Anterior cingulate cortex (tissue), 58 donors: Measurements from ENCODE around the gene TFPI.
A peak's percentile ranks its signal among the peaks of the same experiment; 100 is the strongest.
"Not testable (repeated sequence)": the region's sequence is repeated elsewhere in the genome, so short reads cannot be mapped to it uniquely, and the experiment has no call there.

Source experiments
- DNase-seq, 58 donors: peaks; one replicate each; lab custom pipeline; 2025; lab: John Stamatoyannopoulos, UW

TFPI gene

DNA sequence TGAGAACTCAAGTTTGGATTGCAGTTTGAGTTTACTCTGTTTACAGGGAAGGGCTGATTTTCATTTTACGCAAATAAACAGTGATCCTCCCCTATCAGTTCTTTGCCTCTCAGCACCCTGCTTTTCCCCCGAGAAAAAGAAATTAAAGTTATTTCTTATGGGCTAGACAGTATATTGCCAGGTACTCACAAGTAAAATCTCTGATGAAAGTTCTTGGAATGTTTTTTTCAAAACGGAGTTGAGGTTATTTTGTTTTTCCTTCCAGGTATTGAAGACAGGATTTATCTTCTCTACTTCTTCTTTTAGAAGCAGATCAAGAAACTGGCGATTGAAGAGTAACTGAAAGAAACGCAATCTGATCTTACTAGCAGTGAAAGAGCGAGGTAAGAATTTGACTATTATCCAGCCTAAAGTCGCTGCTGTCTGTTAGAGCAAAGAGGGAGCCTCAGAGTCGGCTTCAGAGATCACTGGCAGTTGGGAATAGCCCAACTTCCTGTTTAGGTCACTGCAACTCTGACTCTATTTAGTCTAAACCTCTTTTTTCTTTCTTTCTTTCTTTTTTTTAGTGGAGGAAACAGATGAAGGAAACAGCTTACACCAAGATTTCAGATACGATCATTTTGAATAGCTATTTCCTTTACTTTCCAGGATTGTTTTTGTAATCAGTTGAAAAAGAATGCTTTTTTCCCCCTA, at the start of gene TFPI:
TFPI (minus strand) TSS at position 425 of the 693 bp plus-strand sequence. CDS start 50,667 bp downstream, outside the sequence.
- DNase-seq = no peak

DNA sequence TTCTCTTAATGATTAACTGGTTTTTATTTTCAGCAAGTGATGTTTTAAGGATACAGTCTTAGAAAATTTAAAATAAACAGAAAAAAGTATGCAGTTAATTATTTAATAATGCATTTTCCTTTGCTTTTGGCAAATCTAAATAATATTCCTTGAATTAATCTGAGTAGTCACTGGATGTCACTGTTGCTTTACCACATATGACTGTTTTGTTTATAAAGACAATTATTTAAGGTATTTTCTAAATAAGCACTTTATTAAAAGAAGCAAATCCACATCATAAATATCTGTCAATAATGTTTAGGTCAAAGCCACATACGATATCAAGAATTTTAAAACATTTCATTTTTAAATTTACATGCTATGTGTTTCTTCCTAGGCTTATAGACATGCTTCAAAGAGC, 40.6 kb upstream of the TFPI start:
- DNase-seq = no peak

DNA sequence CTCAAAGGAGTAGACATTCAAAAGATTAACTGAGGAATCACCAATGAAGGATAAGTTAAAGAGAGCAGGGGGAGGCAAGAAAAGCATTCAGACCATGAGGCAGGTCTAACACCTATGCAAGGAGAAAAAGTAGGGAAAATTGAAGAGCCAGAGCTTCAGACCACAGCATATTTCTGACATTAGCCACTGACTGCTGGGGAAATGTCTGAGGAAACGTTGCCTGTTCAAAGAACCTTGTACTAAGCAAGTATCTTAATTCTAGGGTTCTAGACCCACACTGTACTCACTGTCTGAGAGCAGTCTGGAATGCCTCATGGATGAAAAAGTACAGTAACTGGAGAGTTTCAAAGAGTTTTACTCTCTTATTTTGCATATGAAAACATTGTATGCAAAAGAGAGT, 39.5 kb upstream of the TFPI start:
- DNase-seq = no peak

DNA sequence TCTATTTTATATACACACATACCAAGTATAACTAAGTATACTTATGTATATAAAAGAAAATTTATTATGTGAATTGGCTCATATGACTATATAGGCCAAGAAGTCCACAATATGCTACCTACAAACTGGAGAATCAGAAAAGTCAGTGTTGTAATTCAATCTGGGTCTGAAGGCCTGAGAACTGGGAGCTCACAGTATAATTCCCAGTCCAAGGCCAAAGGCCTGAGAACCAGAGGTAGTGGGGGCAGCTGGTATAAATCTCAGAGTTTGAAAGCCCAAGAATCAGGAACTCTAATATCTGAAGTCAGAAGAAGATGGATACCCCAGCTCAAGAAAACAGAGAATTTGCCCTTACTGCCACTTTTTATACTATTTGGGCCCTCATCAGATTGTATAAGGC, 38.9 kb upstream of the TFPI start:
- DNase-seq = no peak

DNA sequence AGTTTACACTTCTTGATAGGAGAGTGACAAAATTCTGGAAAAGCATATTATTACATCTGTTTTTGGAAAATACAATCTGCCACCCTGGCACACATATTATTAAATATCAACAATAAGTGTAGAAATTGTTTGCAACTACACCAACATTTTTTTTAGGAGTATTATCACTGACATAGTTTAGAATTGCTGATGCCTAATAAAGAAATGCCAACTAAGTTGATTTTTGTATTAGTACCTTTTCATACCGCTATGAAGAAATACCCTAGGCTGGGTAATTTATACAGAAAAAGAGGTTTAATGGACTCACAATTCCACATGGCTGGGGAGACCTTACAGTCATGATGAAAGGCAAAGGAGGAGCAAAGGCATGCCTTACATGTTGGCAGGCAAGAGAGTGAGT, 35.9 kb upstream of the TFPI start:
- no peak for DNase-seq

DNA sequence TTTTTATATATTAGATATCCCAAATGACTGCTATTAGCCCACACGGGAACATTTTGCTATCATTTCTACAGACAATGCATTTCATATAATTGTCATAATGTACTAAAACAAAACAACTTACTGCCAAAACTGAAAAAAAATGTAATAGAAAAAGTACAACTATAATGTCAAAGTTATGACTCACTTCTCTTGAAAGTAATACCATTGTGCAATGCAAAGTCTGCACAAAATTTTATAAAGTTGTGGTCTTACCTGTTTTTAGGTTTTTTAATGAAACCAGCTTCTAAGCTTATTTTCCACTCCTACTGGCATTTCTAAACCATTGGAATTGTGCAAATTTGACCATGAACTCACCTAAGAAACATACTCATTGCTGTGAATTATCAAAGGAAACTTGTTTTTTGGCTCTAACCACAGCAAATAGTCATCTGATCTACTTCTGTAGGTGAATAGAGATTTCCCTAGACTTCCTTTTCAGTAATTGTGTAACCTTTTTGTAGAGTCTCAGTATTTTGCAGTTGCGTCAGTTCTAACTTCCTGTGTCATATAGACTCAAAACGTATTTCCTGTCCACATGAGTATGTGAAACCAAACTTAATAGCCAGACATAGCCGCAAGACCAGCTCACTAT, 31.9 kb upstream of the TFPI start:
- DNase-seq = no peak

DNA sequence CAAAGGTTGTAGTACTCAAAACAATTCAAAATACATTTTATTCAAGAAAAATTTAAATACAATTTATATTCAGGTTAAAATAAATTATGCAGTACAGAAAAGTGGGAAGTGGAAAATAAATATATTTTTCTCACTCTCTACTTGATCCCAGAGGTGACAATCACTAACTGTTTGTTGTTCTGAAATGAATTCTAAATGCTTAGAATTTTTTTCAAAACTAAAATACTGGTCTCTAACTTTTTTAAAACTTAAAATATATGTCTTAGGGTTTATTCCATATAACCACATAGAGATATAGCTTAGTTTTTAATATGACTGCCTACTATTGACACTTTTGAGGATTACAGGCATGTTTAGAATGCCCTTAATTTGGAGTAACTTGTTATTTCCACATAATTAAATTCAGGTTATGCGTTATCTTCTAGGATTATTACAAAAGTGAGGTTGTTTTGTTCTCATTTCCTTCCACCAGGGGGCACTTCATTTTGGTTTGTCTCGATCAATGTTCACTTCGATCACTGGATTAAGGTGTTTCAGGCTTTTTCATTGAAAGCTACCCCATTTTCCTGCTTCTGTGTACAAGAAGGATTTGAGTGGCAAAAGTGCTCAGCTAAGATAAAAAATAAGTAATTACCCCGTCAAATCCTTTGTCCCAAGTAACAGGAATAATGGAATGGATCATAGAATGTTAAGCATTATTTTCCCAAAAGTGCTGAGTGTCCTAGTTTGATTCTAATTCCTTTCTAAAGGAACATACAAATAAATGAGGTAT, 27.1 kb upstream of the TFPI start:
- DNase-seq = peak in 3 of 58 donors; percentile 0 to 5 (median 3)

DNA sequence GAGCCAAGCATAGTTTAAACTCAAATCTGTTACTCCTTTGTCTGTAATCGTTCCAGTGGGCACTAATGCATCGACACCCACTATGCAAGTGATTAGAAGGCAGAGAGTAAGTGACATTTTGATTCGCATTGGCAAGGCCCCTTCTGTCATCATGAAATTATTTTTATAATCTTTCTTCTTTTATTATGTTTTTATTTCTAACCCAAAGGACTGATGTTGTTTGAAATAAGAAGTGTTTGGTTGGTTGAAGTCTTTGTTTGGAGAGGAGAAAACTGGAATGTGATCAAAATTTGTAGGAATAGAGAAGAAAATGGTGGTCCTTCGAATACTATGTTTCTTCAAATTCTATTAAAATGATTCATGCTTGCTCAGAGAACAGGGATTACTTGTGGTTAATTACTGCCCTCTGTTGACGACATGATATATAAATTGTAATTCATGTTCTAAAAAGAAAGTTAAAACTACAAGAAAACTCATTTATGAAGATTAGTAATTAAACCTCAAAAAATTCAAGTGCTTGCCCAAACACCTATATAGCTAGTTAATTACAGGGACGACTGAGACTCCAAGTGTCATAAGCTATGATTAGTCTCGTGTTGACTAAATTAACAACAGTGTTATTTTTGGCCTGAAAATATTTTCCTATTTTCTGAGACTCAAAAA, 26.4 kb upstream of the TFPI start:
- DNase-seq = no peak

DNA sequence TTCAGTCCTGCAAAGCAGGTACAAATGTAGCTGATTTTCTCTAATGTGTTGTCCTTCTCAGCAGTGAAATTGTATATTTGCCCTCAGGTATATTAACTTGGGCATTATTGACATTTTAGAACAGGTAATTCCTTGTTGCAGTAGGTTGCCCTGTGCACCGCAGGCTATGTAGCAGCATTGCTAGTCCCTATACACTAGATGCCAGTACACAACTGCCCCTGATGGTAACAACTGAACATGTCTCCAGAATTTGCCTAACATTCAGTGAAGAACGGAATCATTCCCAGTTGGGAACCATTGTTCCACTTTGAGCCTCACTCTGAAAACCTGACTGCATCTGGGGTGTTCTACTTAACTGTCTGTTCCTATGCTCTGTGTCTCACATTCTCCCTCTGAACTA, 23.1 kb upstream of the TFPI start:
- DNase-seq = no peak

DNA sequence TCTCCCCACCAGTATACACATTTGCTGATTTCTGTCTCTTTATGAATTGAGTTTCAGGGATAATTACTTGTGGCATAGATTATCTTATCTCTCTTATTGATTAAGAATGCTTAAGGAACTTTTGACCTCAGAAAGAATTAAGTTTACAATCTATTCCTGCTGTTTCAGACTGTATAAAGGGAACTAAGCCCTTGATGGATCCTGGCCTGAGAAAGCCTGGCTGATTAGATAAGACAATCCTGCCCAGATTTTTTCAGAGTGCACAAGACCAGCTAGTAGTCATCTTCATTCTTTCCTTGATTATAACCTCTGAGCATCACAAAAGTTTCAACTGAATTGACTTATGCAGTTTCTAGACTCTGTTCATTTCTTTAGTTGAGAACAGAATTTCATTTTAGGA, 22.7 kb upstream of the TFPI start:
- no peak for DNase-seq

DNA sequence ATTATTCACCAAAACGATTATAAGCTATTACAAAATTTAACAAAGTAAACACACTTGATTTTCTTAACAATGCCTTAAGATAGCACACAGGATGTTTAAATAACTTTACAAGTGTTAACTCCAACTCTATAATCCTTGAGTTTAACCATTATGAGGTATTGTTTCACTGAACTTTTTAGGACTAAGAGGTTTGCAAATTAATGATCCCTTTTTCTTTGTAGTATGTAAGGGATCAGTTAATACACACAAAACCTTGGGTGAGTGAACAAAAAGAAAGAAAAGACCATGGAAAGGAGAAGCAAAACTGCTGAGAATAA, 21.5 kb upstream of the TFPI start:
- no peak for DNase-seq

DNA sequence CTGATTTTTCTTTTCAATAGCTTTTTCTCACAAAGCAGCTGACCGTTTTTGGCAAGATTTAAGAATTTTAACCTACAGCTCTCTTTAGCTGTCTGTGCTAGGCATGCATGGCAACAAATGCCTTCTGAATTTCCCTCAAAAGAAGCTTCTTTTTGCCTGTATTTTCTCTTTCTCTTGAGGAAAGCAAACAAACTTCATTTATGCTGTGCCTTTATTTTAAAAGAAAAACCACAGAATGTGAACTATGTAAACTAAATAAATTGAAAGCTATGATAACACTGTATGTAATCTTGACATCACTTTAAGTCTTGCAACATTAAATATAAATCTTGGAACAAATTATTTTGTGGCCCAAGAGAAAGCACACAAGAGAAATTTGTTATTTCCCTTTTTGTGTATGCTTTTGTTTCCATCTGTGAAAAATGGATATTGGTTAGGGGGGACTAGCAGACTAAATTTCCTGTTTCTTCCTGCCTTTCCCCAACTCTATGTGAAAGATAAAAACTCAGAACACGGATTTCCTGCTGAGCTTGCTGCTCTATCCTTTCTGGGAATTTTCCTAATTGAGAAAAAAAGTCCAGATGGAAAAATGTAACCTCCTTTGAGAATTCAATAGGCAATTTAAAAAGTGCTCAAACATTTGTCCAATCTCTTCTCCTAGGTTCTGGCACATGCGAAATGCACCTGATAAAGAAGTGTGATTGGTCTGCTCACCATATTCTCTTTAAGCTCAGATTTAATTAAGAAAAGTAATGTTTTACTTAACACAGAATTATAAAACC, 20.9 kb upstream of the TFPI start:
- no peak for DNase-seq

DNA sequence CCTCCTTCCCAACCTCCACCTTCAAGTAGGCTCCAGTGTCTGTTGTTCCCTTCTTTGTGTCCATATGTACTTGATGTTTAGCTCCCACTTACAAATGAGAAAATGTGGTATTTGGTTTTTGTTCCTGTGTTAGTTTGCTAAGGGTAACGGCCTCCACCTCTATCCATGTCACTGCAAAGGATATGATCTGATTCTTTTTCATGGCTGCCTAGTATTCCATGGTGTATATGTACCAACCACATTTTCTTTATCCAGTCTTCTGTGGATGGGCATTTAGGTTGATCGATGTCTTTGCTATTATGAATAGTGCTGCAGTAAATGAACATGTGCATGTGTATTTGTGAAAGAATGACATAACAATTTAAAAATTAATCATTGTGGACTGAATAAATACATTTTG, 19.5 kb upstream of the TFPI start:
- no peak for DNase-seq

DNA sequence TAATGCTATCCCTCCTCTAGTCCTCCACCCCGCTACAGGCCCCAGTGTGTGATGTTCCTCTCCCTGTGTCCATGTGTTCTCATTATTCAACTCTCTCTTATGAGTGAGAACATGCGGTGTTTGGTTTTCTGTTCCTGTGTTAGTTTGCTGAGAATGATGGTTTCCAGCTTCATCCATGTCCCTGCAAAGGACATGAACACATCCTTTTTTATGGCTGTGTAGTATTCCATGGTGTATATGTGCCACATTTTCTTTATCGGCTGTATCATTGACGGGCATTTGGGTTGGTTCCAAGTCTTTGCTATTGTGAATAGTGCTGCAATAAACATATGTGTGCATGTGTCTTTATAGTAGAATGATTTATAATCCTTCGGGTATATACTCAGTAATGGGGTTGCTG, 17.8 kb upstream of the TFPI start:
- not testable (repeated sequence) for DNase-seq

DNA sequence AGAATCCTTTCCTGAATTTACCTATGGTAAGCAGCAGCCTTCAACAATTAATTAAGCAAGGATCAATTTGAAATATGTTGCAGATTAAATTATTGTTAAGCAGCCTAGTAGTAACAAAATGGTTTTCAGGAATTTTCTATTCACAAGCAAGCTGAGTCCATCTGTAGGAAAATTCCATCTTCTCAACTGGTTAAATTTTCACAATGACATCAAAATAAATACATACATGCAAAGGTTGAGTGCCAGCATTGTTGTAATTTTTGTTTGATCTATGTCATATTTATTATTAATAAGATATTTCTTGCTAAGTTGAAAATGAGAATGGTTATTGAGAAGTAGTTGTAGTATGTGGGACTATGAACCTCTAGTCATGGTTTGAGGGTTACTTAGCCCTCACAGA, 15.3 kb upstream of the TFPI start:
- no peak for DNase-seq

DNA sequence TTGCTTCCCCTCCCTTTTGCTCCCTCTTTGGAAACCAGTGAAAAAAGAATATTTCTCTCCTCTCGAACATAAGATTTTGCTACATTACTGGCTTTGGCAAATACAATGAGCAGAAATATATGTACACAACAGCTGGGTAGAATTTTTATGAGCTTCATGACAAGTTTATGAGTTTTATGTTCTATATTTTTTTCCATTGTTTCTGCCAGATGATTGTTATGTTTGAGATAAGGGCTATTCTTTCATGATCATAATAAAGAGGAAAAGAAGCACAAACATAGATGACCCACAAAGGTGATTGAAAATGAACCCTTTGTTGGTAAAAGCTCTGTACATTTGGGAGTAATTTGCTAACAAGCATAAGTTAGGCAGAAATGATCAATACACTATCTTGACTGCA, 14.8 kb upstream of the TFPI start:
- no peak for DNase-seq

DNA sequence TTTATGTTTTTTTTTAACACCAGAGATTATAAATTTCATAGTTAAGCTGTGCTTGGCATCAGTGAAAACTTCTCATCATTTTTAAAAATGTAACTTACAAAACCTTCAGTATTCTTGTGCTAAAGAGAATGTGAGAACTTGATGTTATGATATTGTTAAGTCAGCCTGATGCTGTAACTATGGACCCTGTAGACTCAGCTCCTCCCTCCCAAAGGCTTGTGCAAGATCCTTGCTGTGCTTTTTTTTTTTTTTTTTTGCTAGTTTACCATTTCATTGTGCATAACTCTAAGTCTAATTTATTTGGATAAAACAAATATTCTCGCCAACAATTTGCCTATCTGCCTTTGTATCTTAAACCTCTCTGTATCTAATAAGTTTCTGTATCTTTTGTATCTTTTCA, 12.9 kb upstream of the TFPI start:
- no peak for DNase-seq

DNA sequence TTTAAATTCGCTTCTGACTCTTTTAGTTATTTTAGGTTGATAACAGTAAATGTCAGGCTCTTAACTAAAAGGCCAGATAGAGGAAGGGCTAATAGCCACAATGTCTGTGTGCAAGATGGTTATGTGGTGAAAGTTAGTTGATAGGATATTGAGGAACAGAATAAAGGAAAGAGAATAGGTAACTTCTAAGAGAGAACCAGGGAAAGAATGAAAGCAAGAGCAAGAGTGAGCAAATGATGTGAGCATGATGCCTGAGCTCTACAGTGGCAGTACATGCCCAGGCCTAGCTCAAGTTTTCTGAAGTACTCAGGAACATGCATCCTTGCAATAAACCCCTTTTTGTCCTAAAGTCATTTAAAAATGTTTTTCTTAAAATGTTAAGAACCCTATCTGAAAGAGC, 12.5 kb upstream of the TFPI start:
- DNase-seq = no peak

DNA sequence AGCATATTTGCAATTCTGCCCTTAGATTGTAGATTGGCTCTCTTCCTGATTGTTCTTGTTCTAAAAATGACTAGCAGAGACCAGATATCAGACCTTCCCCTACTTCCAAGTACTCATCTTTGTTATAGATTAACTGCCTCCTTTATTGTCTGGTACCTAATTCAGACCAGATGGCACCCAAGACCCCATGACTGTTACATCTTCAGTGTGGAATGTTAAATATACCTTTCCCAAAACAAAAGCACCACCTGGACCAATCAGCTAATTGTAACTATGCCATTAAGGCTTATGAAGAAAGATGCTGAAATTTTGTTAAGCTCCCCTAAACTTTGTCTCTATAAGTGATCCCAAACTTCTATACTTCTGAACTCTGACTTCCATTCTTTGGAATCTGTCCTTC, 12.0 kb upstream of the TFPI start:
- DNase-seq = no peak

DNA sequence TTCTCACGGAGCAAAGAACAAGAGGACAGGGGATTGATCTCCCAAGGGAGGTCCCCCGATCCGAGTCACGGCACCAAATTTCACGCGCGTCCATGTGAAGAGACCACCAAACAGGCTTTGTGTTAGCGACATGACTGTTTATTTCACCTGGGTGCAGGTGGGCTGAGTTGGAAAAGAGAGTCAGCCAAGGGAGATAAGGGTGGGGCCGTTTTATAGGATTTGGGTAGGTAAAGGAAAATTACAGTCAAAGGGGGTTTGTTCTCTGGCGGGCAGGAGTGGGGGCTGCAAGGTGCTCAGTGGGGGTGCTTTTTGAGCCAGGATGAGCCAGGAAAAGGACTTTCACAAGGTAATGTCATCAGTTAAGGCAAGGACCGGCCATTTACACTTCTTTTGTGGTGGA, 11.4 kb upstream of the TFPI start:
- not testable (repeated sequence) for DNase-seq

DNA sequence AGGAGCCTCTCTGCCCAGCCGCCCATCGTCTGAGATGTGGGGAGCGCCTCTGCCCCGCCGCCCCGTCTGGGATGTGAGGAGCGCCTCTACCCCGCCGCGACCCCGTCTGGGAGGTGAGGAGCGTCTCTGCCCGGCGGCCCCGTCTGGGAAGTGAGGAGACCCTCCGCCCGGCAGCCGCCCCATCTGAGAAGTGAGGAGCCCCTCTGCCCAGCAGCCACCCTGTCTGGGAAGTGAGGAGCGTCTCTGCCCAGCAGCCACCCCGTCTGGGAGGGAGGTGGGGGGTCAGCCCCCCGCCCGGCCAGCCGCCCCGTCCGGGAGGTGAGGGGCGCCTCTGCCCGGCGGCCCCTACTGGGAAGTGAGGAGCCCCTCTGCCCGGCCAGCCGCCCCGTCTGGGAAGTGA, 2.3 kb upstream of the TFPI start:
- DNase-seq = not testable (repeated sequence)
